HL-60/S4 (cell line): ENCODE measurements around the gene CHMP5.
"Not testable (repeated sequence)": the region's sequence is repeated elsewhere in the genome, so short reads cannot be mapped to it uniquely, and the experiment has no call there.

Experiments used
- in situ Hi-C: fragments of 300-500 bp; cut with MboI; formaldehyde crosslinking; loops from 2 replicates; pipeline ENCODE4 v1.14.3; 2022; ENCODE audit warnings: low sequenced_read_pairs

The CHMP5 gene

GRCh38 chr9:33300546-33300945 is 35.7 kb downstream of the CHMP5 start:
- in situ Hi-C loops: no loop called here

GRCh38 chr9:33304362-33304761 is 39.5 kb downstream of the CHMP5 start:
- in situ Hi-C loops: no loop called here

GRCh38 chr9:33306037-33306436 is 41.2 kb downstream of the CHMP5 start:
- in situ Hi-C loops: no loop called here

GRCh38 chr9:33307067-33307466 is 42.2 kb downstream of the CHMP5 start:
- in situ Hi-C loops: no loop called here

GRCh38 chr9:33309903-33310302 is 45.1 kb downstream of the CHMP5 start:
- in situ Hi-C loops: no loop called here

GRCh38 chr9:33310748-33311147 is 45.9 kb downstream of the CHMP5 start:
- in situ Hi-C loops: no loop called here

GRCh38 chr9:33311953-33312352 is 47.1 kb downstream of the CHMP5 start:
- in situ Hi-C loops: no loop called here

GRCh38 chr9:33315371-33315770 is 50.5 kb downstream of the CHMP5 start:
- in situ Hi-C loops: no loop called here

- in situ Hi-C loops: not testable (repeated sequence)
These were observed 52.3 kb downstream of the CHMP5 start for GRCh38 chr9:33317136-33317535.

- in situ Hi-C loops: no loop called here
These were observed 53.4 kb downstream of the CHMP5 start for GRCh38 chr9:33318225-33318624.

GRCh38 chr9:33318781-33319180 is 53.9 kb downstream of the CHMP5 start:
- in situ Hi-C loops: no loop called here

- in situ Hi-C loops: no loop called here
These were observed 55.4 kb downstream of the CHMP5 start for GRCh38 chr9:33320230-33320567.

GRCh38 chr9:33320568-33321261 is 55.9 kb downstream of the CHMP5 start:
- in situ Hi-C loops: no loop called here

- in situ Hi-C loops: loop anchor here (25.0 kb wide), 1 partner anchor 292 kb away; the partner anchor contains the start of gene DNAJA1
These were observed 64.3 kb downstream of the CHMP5 start for GRCh38 chr9:33329117-33329563.

- in situ Hi-C loops: loop anchor here (25.0 kb wide), 1 partner anchor 293 kb away; the partner anchor contains the start of gene DNAJA1
These were observed 65.1 kb downstream of the CHMP5 start for GRCh38 chr9:33329979-33330378.

GRCh38 chr9:33331377-33331891 is 66.6 kb downstream of the CHMP5 start:
- in situ Hi-C loops: loop anchor here (25.0 kb wide), 1 partner anchor 294 kb away; the partner anchor contains the start of gene DNAJA1
